Cardiac muscle cell (in vitro differentiated cells and primary cell): ENCODE measurements around the gene DES. TPM values are rescaled to one million over a fixed set of nuclear protein-coding genes. Genes with fewer than 3 reads are reported as not detected.
A peak's percentile ranks its signal among the peaks of the same experiment; 100 is the strongest.

Experiments
- DNase-seq, 2 donors: peaks; one replicate each; pipeline versions ENCODE4 v3.0.0 to v3.0.0-alpha.2; 2010 to 2017; ENCODE audit warnings: low read depth in 1 of 2, low spot score in 1 of 2
- H3K27ac ChIP-seq: fragments of 200-600 bp; sonication (generic); 2 replicates; pipeline ENCODE4 v1.5.1; 2016
- H3K27me3 ChIP-seq: fragments of 200-600 bp; sonication (generic); 2 replicates; pipeline ENCODE4 v1.6.0; 2016; ENCODE audit warnings: control low read depth
- H3K36me3 ChIP-seq: fragments of 200-600 bp; sonication (generic); 2 replicates; pipeline ENCODE4 v1.5.1; 2016; ENCODE audit warnings: control low read depth
- H3K4me1 ChIP-seq: fragments of 200-600 bp; sonication (generic); 2 replicates; pipeline ENCODE4 v1.8.1; 2017; ENCODE audit warnings: low read depth, mild to moderate bottlenecking, mixed run types
- H3K4me3 ChIP-seq: fragments of 200-600 bp; sonication (generic); 2 replicates; pipeline ENCODE4 v1.5.1; 2016; ENCODE audit warnings: mild to moderate bottlenecking
- H3K9me3 ChIP-seq: fragments of 200-600 bp; sonication (generic); 2 replicates; pipeline ENCODE4 v1.5.1; 2017; ENCODE audit warnings: low read depth, mild to moderate bottlenecking, control low read depth
- polyA plus RNA-seq: library from polyadenylated mRNA; unstranded; fragments of >200 nt; fragmentation: Nextera tagmentation; extraction: Ambion mirVana; gene quantifications from 2 replicates; pipeline ENCODE4 v1.2.1, GENCODE V29; 2016
- total RNA-seq: library from RNA; depleted of rRNA; stranded (reverse); fragments of >200 nt; gene quantifications from 2 replicates; pipeline ENCODE4 v1.2.3, GENCODE V29; 2016
- TF ChIP-seq, protein P1 (sequence below): IDR thresholded peaks from 2 replicates; pipeline ENCODE4 v1.5.1; 2012; ENCODE audit warnings: low read depth, mild to moderate bottlenecking, low read length

Gene DES
- total and polyA plus RNA-seq, 2 experiments from 2014 or later: 17.5 to 47.0 TPM

DNA sequence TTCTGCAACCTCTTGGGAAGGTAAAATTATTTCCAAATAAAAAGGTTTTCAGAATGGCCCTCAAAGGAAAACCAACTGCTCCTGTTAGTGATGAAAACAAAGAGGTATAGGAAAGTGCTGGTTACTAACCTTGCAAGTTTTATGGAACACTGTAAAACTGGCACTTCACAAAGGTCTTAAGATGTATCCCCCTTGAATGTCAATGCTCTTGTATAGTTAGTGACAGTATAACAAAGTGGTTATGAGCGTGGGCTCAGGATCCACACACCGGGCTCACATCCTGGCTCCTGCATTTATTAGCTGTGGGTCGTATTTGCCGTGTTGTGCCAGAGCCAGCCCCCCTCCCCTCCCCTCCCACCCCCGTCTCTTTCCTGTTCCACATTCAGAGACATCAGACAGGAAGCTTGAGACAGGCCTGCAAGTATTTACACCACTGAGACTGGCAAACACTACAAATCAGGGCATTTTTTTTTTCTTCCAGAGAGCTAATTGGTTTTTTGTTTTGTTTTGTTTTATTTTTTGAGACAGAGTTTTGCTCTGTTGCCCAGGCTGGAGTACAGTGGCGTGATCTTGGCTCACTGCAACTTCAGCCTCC is 21.2 kb upstream of the DES start:
- Histone ChIP-seq H3K27ac (no peak overlapping the region), H3K27me3 (no peaks in the 10 kb centered on the region), H3K4me1 (peaks cover 14% of the 10 kb centered on the region), H3K36me3 (no peaks in the 10 kb centered on the region), H3K9me3 (no peaks in the 10 kb centered on the region), H3K4me3 (no peak overlapping the region)
- TF ChIP-seq, protein P1, sequence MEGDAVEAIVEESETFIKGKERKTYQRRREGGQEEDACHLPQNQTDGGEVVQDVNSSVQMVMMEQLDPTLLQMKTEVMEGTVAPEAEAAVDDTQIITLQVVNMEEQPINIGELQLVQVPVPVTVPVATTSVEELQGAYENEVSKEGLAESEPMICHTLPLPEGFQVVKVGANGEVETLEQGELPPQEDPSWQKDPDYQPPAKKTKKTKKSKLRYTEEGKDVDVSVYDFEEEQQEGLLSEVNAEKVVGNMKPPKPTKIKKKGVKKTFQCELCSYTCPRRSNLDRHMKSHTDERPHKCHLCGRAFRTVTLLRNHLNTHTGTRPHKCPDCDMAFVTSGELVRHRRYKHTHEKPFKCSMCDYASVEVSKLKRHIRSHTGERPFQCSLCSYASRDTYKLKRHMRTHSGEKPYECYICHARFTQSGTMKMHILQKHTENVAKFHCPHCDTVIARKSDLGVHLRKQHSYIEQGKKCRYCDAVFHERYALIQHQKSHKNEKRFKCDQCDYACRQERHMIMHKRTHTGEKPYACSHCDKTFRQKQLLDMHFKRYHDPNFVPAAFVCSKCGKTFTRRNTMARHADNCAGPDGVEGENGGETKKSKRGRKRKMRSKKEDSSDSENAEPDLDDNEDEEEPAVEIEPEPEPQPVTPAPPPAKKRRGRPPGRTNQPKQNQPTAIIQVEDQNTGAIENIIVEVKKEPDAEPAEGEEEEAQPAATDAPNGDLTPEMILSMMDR: no peak
- DNase-seq: no peak

DNA sequence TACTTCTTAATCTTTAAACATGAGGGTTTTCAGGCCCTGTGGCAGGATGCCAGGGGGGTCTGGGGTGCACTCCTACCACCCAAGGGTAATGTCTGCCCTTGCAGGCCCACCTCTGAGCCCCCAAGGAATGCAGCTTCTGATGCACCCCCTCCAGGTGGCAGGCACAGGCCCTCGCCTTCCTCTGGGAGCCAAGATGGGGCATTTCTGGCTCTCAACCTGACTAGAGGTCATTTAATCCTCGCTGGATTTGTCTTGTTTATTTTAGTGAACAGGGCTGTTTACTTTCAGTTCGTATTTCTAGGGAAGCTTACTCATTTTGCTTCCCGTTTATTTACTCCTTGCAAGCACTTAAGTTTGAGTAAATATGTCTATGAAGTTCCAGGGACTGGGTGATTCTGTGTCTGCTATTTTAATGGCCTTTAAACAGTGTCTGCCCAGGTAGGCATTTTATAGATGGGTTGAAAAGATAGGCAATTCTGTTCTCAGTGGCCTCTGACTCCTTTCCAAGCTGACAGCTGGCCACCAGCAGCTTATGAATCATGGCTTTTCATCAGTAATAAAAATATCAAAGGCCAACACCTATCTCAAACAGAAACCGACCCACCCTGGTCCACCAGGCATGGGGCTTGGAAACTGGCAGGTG is 19.3 kb upstream of the DES start:
- TF ChIP-seq, protein P1: no peak
- Histone ChIP-seq H3K27ac (no peak overlapping the region), H3K36me3 (no peaks in the 10 kb centered on the region), H3K4me3 (no peak overlapping the region), H3K4me1 (peaks cover 17% of the 10 kb centered on the region), H3K9me3 (no peaks in the 10 kb centered on the region), H3K27me3 (no peaks in the 10 kb centered on the region)
- DNase-seq: no peak

DNA sequence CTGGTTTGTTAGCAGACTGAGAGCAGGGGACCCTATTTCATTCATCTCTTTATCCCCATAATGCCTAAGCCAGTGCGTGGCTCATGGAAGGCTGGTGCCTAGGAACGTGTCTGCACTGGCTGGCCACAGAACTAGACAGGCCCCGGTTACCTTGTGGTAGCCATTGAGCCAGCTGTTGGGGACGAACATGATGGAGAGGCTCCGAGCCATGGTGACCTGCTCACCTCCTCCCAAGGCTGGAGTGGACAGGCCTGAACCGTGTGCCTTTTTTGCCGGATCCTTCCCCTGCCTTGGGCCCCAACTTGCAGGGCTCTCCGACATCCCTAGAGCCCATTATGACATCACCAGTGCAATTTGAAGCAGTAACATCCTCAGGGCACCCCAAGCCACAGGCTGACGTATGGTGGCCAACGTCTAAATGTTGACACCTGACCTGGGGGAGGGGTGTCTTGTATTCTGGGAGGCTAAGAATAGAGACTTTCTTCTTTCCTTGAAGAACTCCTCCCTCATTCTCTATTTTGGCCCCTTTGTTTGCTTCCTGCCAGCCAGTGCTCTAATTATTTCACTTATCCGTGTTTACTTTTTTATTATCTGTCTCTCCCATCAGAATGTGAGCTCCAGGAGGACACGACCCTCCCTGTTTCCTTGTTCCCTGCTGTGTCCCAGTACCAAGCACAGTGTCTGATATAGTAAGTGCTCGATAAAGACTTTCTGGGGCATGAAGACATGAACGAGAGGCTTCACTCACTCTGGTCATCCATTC is 18.3 kb upstream of the DES start:
- TF ChIP-seq, protein P1: no peak
- no peaks in the 10 kb centered on the region for H3K27me3 ChIP-seq
- no peak for DNase-seq
- H3K4me3 ChIP-seq: no peak overlapping the region
- H3K9me3 ChIP-seq: no peaks in the 10 kb centered on the region
- H3K27ac ChIP-seq: no peak overlapping the region
- peaks cover 27% of the 10 kb centered on the region for H3K4me1 ChIP-seq
- H3K36me3 ChIP-seq: no peaks in the 10 kb centered on the region

DNA sequence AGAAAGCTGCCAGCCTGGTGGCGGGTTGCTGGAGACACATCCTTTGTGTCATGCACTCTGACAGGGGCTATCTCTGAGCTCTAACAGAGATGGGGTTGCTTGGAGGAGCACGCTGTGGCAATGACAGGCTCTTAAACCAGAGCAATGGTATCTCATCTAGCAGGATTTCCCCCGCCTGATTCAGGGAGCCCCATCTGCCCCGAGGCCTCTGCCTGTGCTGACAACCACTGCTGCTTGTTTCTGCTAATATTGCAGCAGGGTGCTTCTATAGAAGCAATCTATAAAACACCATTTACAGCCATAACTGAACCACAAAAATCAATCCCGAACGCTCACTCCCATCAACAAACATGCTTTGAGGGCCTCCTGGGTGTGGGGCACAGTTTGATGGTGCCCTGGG is 17.6 kb upstream of the DES start:
- no peaks in the 10 kb centered on the region for H3K9me3 ChIP-seq
- peak overlapping the region; percentile 20 for H3K27ac ChIP-seq
- H3K27me3 ChIP-seq: no peaks in the 10 kb centered on the region
- peaks cover 34% of the 10 kb centered on the region for H3K4me1 ChIP-seq
- no peak overlapping the region for H3K4me3 ChIP-seq
- H3K36me3 ChIP-seq: no peaks in the 10 kb centered on the region
- TF ChIP-seq, protein P1: no peak
- DNase-seq: no peak

GRCh38 chr2:219401606-219402005 is 16.6 kb upstream of the DES start:
- Histone ChIP-seq H3K4me3 (no peak overlapping the region), H3K9me3 (no peaks in the 10 kb centered on the region), H3K36me3 (no peaks in the 10 kb centered on the region), H3K27me3 (no peaks in the 10 kb centered on the region), H3K4me1 (peaks cover 42% of the 10 kb centered on the region), H3K27ac (no peak overlapping the region)
- TF ChIP-seq, protein P1: no peak
- no peak for DNase-seq
